ENCODE data around the gene COPS7B. TPM values are rescaled to one million over a fixed set of nuclear protein-coding genes. Genes with fewer than 3 reads are reported as not detected.

COPS7B gene
- total RNA-seq, 1 experiment from 2014 or later: 66.5 TPM

- no peaks in the 10 kb centered on the region for H3K27me3 ChIP-seq (replicated peaks; ENCODE audit: insufficient read depth, low read depth, low read length, poor library complexity)
- H3K36me3 ChIP-seq (ENCODE audit: insufficient read depth, low read length, poor library complexity, severe bottlenecking): no peaks in the 10 kb centered on the region
- no peak overlapping the region for H3K27ac ChIP-seq (ENCODE audit: low read depth, low read length, poor library complexity, severe bottlenecking)
- DNase-seq (ENCODE audit: low spot score): no peak
- H3K9me3 ChIP-seq (ENCODE audit: low read depth, low read length, poor library complexity, severe bottlenecking): no peaks in the 10 kb centered on the region
- ChIA-PET POLR2A (ENCODE audit: low non-redundant PET) (no interaction called here), CTCF (no interaction called here)
- H3K4me1 ChIP-seq (ENCODE audit: insufficient read depth, low read length, poor library complexity, severe bottlenecking): no peaks in the 10 kb centered on the region
- BruUV-seq (replicated peaks): no TSS peak
- TF ChIP-seq EZH2 (IDR thresholded peaks at IDR 0.05; ENCODE audit: borderline replicate concordance, low read depth, low read length, poor library complexity, severe bottlenecking): no peak
- no peak for TF ChIP-seq CTCF (conservative IDR thresholded peaks at IDR 0.05; ENCODE audit: low read depth, low read length)
- no peak overlapping the region for H3K4me3 ChIP-seq (ENCODE audit: low read depth, low read length, poor library complexity, severe bottlenecking)
- intact Hi-C loops (cut with micrococcal nuclease; ENCODE audit: unreplicated experiment): no loop called here
Measured at GRCh38 chr2:231764760-231765159, 21.5 kb upstream of the COPS7B start.

- TF ChIP-seq EZH2 (IDR thresholded peaks at IDR 0.05; ENCODE audit: borderline replicate concordance, low read depth, low read length, poor library complexity, severe bottlenecking): no peak
- TF ChIP-seq CTCF (conservative IDR thresholded peaks at IDR 0.05; ENCODE audit: low read depth, low read length): no peak
- Histone ChIP-seq H3K27me3 (replicated peaks; ENCODE audit: insufficient read depth, low read depth, low read length, poor library complexity) (no peaks in the 10 kb centered on the region), H3K4me3 (ENCODE audit: low read depth, low read length, poor library complexity, severe bottlenecking) (no peak overlapping the region), H3K27ac (ENCODE audit: low read depth, low read length, poor library complexity, severe bottlenecking) (no peak overlapping the region), H3K36me3 (ENCODE audit: insufficient read depth, low read length, poor library complexity, severe bottlenecking) (no peaks in the 10 kb centered on the region), H3K9me3 (ENCODE audit: low read depth, low read length, poor library complexity, severe bottlenecking) (no peaks in the 10 kb centered on the region), H3K4me1 (ENCODE audit: insufficient read depth, low read length, poor library complexity, severe bottlenecking) (no peaks in the 10 kb centered on the region)
- ChIA-PET CTCF (no interaction called here), POLR2A (ENCODE audit: low non-redundant PET) (no interaction called here)
- BruUV-seq (replicated peaks): no TSS peak
- DNase-seq (ENCODE audit: low spot score): no peak
- intact Hi-C loops (cut with micrococcal nuclease; ENCODE audit: unreplicated experiment): no loop called here
Measured at GRCh38 chr2:231765496-231765929, 20.7 kb upstream of the COPS7B start.

GRCh38 chr2:231769170-231770136 is 16.8 kb upstream of the COPS7B start:
- Histone ChIP-seq H3K27ac (ENCODE audit: low read depth, low read length, poor library complexity, severe bottlenecking) (no peak overlapping the region), H3K4me3 (ENCODE audit: low read depth, low read length, poor library complexity, severe bottlenecking) (no peak overlapping the region), H3K27me3 (replicated peaks; ENCODE audit: insufficient read depth, low read depth, low read length, poor library complexity) (no peaks in the 10 kb centered on the region), H3K9me3 (ENCODE audit: low read depth, low read length, poor library complexity, severe bottlenecking) (no peaks in the 10 kb centered on the region), H3K36me3 (ENCODE audit: insufficient read depth, low read length, poor library complexity, severe bottlenecking) (no peaks in the 10 kb centered on the region), H3K4me1 (ENCODE audit: insufficient read depth, low read length, poor library complexity, severe bottlenecking) (no peaks in the 10 kb centered on the region)
- ChIA-PET CTCF (no interaction called here), POLR2A (ENCODE audit: low non-redundant PET) (no interaction called here)
- no TSS peak for BruUV-seq (replicated peaks)
- TF ChIP-seq EZH2 (IDR thresholded peaks at IDR 0.05; ENCODE audit: borderline replicate concordance, low read depth, low read length, poor library complexity, severe bottlenecking) (no peak), CTCF (conservative IDR thresholded peaks at IDR 0.05; ENCODE audit: low read depth, low read length) (no peak)
- no peak for DNase-seq (ENCODE audit: low spot score)
- intact Hi-C loops (cut with micrococcal nuclease; ENCODE audit: unreplicated experiment): no loop called here

Data from A673 (cell line).